SK-N-SH (cell line): Measurements from ENCODE around the gene PODXL. TPM values are rescaled to one million over a fixed set of nuclear protein-coding genes. Genes with fewer than 3 reads are reported as not detected.

Source experiments
- CTCF ChIA-PET: fragments of 300-600, 350-600 bp; formaldehyde crosslinking; extraction: SDS; loops from one replicate; lab custom pipeline; 2021; lab: Yijun Ruan, JAX
- POLR2A ChIA-PET: fragments of 350-600 bp; sonication (Branson Sonifier 250); formaldehyde crosslinking; extraction: SDS; loops from one replicate; lab custom pipeline; 2020; ENCODE audit warnings: antibody characterized with exemption, inconsistent platforms; lab: Yijun Ruan, JAX
- DNase-seq: peaks from one replicate; pipeline ENCODE4 v3.0.0; 2012
- H2AFZ ChIP-seq: fragments of 200-600 bp; sonication (generic); 2 replicates; pipeline ENCODE4 v1.8.1; 2016; ENCODE audit warnings: antibody characterized with exemption, mild to moderate bottlenecking, low read depth
- H3F3A ChIP-seq: fragments of 200-600 bp; sonication (generic); replicated peaks from 2 replicates; pipeline ENCODE3; 2016; ENCODE audit warnings: antibody characterized with exemption, mild to moderate bottlenecking; ENCODE audit not compliant: insufficient read depth
- H3K27ac ChIP-seq, 2 experiments: fragments of 200-500 bp in 1 of 2; fragments of 200-600 bp in 1 of 2; sonication (Bioruptor generic) in 1 of 2; sonication (generic), shearing (Covaris generic) in 1 of 2; 2 replicates each; pipeline versions ENCODE4 v1.5.1 to v1.6.1; 2014 to 2016; ENCODE audit warnings: low read depth in 2 of 2, inconsistent platforms in 1 of 2, low read length in 1 of 2, mild to moderate bottlenecking in 1 of 2, mixed read lengths in 1 of 2
- H3K27me3 ChIP-seq: fragments of 200-600 bp; sonication (generic), shearing (Covaris generic); 2 replicates; pipeline ENCODE4 v1.6.1; 2016; ENCODE audit warnings: mixed run types; ENCODE audit not compliant: insufficient read depth
- H3K36me3 ChIP-seq, 2 experiments: fragments of 200-500 bp in 1 of 2; fragments of 200-600 bp in 1 of 2; sonication (Bioruptor generic) in 1 of 2; sonication (generic) in 1 of 2; replicated peaks in 1 of 2; 2 replicates each; pipeline versions ENCODE3 to v1.5.1; 2014 to 2016; ENCODE audit warnings: low read length in 1 of 2, mild to moderate bottlenecking in 1 of 2; ENCODE audit not compliant: insufficient read depth in 2 of 2, control insufficient read depth in 1 of 2
- H3K4me1 ChIP-seq, 2 experiments: fragments of 200-500 bp in 1 of 2; fragments of 200-600 bp in 1 of 2; sonication (Bioruptor generic) in 1 of 2; sonication (generic), shearing (Covaris generic) in 1 of 2; 2 replicates each; pipeline versions ENCODE4 v1.5.1 to v1.6.1; 2014 to 2016; ENCODE audit warnings: low read depth in 1 of 2, low read length in 1 of 2, mixed run types in 1 of 2; ENCODE audit not compliant: insufficient read depth in 2 of 2, control insufficient read depth in 1 of 2
- H3K4me2 ChIP-seq: fragments of 200-600 bp; sonication (generic), shearing (Covaris generic); 2 replicates; pipeline ENCODE4 v1.6.1; 2017; ENCODE audit warnings: mixed run types
- H3K4me3 ChIP-seq, 2 experiments: fragments of 200-500 bp in 1 of 2; fragments of 200-600 bp in 1 of 2; sonication (Bioruptor generic) in 1 of 2; sonication (generic), shearing (Covaris generic) in 1 of 2; 2 replicates each; pipeline versions ENCODE4 v1.5.1 to v1.8.1; 2014 to 2016; ENCODE audit warnings: low read depth in 2 of 2, inconsistent platforms in 1 of 2, low read length in 1 of 2, mild to moderate bottlenecking in 1 of 2, mixed read lengths in 1 of 2, moderate library complexity in 1 of 2
- H3K79me2 ChIP-seq: fragments of 200-600 bp; sonication (generic); 2 replicates; pipeline ENCODE4 v1.8.1; 2017; ENCODE audit warnings: mild to moderate bottlenecking; ENCODE audit not compliant: insufficient read depth
- H3K9ac ChIP-seq: fragments of 200-600 bp; sonication (generic); 2 replicates; pipeline ENCODE4 v1.6.1; 2017; ENCODE audit warnings: mixed run types
- H3K9me2 ChIP-seq: fragments of 200-600 bp; sonication (generic); 2 replicates; pipeline ENCODE4 v1.6.1; 2017; ENCODE audit warnings: mixed run types
- H3K9me3 ChIP-seq: fragments of 200-600 bp; sonication (generic); 2 replicates; pipeline ENCODE4 v1.6.1; 2017; ENCODE audit warnings: mixed run types, mild to moderate bottlenecking, moderate library complexity
- H4K20me1 ChIP-seq: fragments of 200-600 bp; sonication (generic); 2 replicates; pipeline ENCODE4 v1.6.1; 2017; ENCODE audit warnings: mild to moderate bottlenecking, mixed run types; ENCODE audit not compliant: insufficient read depth
- CTCF ChIP-seq: fragments of 200-600 bp; sonication (generic); IDR thresholded peaks from 2 replicates; pipeline ENCODE4 v1.6.1; 2017; ENCODE audit warnings: antibody characterized with exemption, mild to moderate bottlenecking, moderate library complexity
- ELF1 ChIP-seq: IDR thresholded peaks from 2 replicates; pipeline ENCODE4 v1.4.0; 2012
- EP300 ChIP-seq, 2 experiments: IDR thresholded peaks; 2 replicates each; pipeline versions ENCODE4 v1.4.0 to v1.6.1; 2012; ENCODE audit warnings: borderline replicate concordance in 1 of 2, low read depth in 1 of 2, low read length in 1 of 2
- FOXM1 ChIP-seq: IDR thresholded peaks from 2 replicates; pipeline ENCODE4 v1.4.0; 2012; ENCODE audit warnings: low read depth, mild to moderate bottlenecking
- JUND ChIP-seq: IDR thresholded peaks from 2 replicates; pipeline ENCODE4 v1.4.0; 2012
- NFIC ChIP-seq: IDR thresholded peaks from 2 replicates; pipeline ENCODE4 v1.4.0; 2012; ENCODE audit warnings: borderline replicate concordance
- REST ChIP-seq: IDR thresholded peaks from 2 replicates; pipeline ENCODE4 v1.6.1; 2012; ENCODE audit warnings: mild to moderate bottlenecking, low read depth, low read length, moderate library complexity
- RFX5 ChIP-seq: IDR thresholded peaks from 2 replicates; pipeline ENCODE4 v1.6.1; 2012; ENCODE audit warnings: mild to moderate bottlenecking, improper control_type of control experiment, low read length
- SIN3A ChIP-seq: IDR thresholded peaks from 2 replicates; pipeline ENCODE4 v1.6.1; 2012; ENCODE audit warnings: low read depth, mild to moderate bottlenecking, low read length, moderate library complexity, borderline replicate concordance
- TAF1 ChIP-seq: IDR thresholded peaks from 2 replicates; pipeline ENCODE4 v1.6.1; 2012; ENCODE audit warnings: low read depth, mild to moderate bottlenecking, low read length, moderate library complexity, borderline replicate concordance
- YY1 ChIP-seq: IDR thresholded peaks from 2 replicates; pipeline ENCODE4 v1.4.0; 2012; ENCODE audit warnings: low read depth, mild to moderate bottlenecking
- WGBS: methylation state at CpG from one replicate; pipeline ENCODE4 v1.1.6; 2017; ENCODE audit warnings: low lambda C conversion rate; 5-methylcytosine and 5-hydroxymethylcytosine counted together
- polyA plus RNA-seq, 3 experiments: library from polyadenylated mRNA; depleted of rRNA; stranded (reverse); fragments of >200 nt; gene quantifications; 2 replicates each; pipeline ENCODE4 v1.2.3, GENCODE V29; 2012
- TF ChIP-seq, protein P1 (sequence below): fragments of 150-350 bp; IDR thresholded peaks from 2 replicates; pipeline ENCODE4 v1.6.1; 2017; ENCODE audit warnings: antibody characterized with exemption, low read length, low read depth, borderline replicate concordance
- TF ChIP-seq, protein P2 (sequence below): IDR thresholded peaks from 2 replicates; pipeline ENCODE4 v1.4.0; 2012; ENCODE audit warnings: low read depth, borderline replicate concordance

PODXL gene
- polyA plus RNA-seq, 1 of the 3 experiments (the other 2 are of a cell fraction) = 76.1 TPM

DNA sequence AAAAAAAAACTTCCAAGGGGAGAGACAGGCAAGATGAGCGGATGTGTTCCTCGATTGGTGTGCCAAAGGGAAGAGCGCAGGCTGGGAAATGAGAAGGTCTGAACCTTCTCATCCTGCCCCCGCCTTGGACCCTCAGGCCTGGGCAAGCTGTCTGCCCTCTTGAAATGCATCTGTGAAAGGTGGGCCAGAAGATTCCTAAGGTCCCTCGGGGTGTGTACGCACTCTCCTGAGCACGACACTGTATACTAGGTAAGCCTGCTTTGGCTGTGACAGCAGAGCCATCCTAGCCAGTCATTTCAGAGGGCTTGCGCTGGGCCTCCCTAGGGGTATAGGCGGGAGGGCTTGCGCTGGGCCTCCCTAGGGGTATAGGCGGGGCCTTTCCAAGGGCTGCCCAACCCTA lies 26.8 kb downstream of the PODXL start (continued):
- no peak for TF ChIP-seq REST
- TF ChIP-seq TAF1 = no peak
- TF ChIP-seq, all 33 proteins: peak for 0

DNA sequence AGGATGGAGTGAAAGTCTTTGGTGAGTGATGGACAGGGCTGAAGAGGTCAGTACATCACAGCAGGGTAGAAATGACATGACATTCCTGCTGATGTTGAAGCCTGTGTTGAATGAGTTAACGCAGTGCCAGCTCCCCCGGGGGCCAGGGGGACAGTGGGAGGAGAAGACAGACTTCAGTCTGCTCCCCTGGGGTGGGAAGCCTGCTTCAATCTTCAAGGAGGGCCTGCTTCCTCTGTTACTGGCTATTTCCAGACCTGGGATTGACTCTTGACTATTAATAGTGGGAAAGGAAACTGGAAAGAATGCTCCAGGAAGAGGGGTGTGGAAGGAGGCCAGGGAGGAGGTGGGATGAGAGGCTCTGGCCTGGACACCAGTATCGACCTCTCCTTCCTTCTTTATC lies 27.2 kb downstream of the PODXL start:
- CTCF ChIA-PET = interaction anchor here (1.8 to 2.7 kb wide), 2 partner anchors 14 to 17 kb away, joined by 4 to 19 read pairs; no protein-coding TSS in a partner anchor
- Histone ChIP-seq H4K20me1 (peaks cover 92% of the 10 kb centered on the region), H3F3A (peaks cover 55% of the 10 kb centered on the region), H3K79me2 (peaks cover 99% of the 10 kb centered on the region), H3K27me3 (no peaks in the 10 kb centered on the region), H3K36me3 (peaks cover 0 to 10% of the 10 kb centered on the region in 2 experiments), H3K4me1 (peaks cover 0 to 8% of the 10 kb centered on the region in 2 experiments; a peak in 1 of 4 replicates), H3K4me2 (no peak overlapping the region), H2AFZ (no peak overlapping the region), H3K27ac (peak overlapping the region in 1 of 2 experiments; percentile 3; a peak in 1 of 4 replicates), H3K9ac (no peak overlapping the region), H3K9me2 (no peaks in the 10 kb centered on the region), H3K4me3 (no peak overlapping the region), H3K9me3 (no peaks in the 10 kb centered on the region)
- TF ChIP-seq EP300 (IDR thresholded peaks at IDR 0.05; ENCODE audit: borderline replicate concordance in 1 of 2, low read depth in 1 of 2, low read length in 1 of 2) (no peak), JUND (no peak), FOXM1 (no peak), CTCF (no peak), RFX5 (no peak), YY1 (no peak), REST (no peak), SIN3A (no peak), ELF1 (no peak), NFIC (no peak)
- TF ChIP-seq, protein P1, sequence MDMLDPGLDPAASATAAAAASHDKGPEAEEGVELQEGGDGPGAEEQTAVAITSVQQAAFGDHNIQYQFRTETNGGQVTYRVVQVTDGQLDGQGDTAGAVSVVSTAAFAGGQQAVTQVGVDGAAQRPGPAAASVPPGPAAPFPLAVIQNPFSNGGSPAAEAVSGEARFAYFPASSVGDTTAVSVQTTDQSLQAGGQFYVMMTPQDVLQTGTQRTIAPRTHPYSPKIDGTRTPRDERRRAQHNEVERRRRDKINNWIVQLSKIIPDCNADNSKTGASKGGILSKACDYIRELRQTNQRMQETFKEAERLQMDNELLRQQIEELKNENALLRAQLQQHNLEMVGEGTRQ = no peak
- TF ChIP-seq, protein P2, sequence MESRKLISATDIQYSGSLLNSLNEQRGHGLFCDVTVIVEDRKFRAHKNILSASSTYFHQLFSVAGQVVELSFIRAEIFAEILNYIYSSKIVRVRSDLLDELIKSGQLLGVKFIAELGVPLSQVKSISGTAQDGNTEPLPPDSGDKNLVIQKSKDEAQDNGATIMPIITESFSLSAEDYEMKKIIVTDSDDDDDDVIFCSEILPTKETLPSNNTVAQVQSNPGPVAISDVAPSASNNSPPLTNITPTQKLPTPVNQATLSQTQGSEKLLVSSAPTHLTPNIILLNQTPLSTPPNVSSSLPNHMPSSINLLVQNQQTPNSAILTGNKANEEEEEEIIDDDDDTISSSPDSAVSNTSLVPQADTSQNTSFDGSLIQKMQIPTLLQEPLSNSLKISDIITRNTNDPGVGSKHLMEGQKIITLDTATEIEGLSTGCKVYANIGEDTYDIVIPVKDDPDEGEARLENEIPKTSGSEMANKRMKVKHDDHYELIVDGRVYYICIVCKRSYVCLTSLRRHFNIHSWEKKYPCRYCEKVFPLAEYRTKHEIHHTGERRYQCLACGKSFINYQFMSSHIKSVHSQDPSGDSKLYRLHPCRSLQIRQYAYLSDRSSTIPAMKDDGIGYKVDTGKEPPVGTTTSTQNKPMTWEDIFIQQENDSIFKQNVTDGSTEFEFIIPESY = no peak
- POLR2A ChIA-PET = no interaction called here
- 77% methylated on average over 3 of the region's 3 CpGs for WGBS
- DNase-seq = no peak
